Measurements from ENCODE around the gene TOP1.

The TOP1 gene

DNA sequence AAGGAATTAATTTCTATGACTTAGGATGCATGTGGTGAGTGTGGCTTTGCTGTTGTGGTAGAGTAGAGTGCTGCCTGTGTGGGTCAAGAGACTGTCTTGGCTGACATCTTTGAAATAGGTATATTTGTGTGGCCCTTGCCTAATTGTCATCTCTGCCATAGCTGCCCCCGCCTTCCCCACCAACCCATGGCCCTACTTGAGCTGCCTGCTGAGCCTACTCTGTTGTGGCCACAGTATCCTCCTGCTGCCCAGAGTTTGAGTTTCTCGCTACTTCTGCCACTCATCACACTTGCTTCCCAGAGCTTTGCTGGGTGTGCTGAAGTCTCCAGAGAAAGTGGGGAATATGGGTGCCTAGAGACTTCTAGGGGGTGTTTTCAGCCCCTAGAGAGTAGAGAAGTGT lies 116.7 kb downstream of the TOP1 start:
- DNase-seq (ENCODE audit: low read depth in 2 of 2): no peak

DNA sequence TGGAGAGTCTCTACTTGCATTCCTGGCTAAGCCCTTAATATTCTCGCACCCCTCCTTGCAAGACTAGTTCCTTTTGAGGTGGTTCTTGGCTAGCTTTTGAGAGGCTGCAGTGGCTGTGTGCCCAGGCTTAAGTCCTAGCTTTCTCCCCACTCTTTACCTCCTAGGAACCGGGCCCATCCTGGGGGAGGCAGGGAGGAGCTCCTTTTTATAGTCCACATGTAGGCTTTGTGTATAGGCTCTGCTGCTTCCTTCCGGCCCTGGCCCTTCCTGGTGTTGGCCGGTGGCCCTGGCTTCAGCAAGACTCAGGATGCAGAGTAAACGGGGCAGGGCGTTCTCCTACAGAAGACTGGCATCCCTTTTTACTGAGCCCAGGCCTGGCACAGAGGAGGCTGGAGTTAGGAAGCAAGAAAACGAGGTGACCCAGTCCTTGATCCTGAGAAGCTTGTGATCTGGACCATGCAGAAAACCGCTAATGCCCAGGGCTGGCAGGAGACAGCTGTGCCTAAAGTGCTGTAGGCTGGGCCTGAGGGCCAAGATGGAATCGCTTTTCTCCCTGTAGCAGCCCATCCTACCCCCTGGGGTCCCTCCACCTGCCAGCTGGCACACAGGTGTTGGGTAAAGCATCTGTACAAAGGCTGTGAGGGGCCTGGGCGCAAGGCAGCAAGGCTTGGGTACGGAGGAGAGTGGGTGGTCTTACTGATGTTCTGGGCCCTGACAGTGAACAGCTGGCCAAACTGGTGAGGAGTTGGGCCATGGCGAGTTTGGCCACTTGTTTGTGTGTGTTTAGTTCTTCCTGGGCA lies 117.4 kb downstream of the TOP1 start:
- DNase-seq (ENCODE audit: low read depth in 2 of 2): no peak

DNA sequence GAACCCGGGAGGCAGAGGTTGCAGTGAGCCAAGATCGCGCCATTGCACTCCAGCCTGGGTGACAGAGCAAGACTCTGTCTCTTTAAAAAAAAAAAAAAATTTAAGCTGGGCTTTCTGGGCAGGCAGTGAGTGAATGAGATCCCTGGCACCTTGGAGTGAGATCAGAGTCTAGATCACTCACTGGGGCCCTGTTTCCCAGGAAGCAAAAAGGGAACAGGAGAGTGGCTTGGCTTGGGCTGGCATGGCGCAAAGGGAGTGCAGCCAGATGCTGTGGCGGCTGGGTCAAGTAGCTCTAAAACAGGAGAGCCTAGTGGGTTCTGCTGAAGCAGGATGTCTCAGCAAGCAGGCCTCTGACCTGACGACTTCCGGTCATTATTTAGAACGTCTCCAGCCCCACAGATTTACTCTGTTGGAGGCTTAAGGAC lies 119.2 kb downstream of the TOP1 start:
- no peak for DNase-seq (ENCODE audit: low read depth in 2 of 2)

DNA sequence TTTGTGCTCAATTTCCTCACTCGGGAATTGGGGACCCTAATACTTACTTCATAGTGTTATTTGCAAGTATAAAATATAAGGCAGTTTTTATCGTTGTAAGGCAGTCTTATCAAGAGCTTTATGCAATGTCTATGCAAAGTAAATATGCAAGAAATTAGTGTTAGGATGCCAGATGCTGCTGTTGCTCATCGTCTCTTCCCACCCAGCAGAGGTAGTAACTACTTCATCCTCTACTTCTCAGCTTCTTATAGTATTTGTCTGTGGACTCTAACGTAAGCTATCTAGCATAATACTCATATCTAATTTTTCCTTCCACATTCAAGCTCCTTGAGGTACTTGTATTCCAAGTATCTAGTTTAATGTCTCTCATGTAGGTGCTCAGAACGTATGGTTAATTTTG lies 120.3 kb downstream of the TOP1 start:
- DNase-seq (ENCODE audit: low read depth in 2 of 2): no peak

GRCh38 chr20:41150664-41151063 lies 122.0 kb downstream of the TOP1 start:
- no peak for DNase-seq (ENCODE audit: low read depth in 2 of 2)

DNA sequence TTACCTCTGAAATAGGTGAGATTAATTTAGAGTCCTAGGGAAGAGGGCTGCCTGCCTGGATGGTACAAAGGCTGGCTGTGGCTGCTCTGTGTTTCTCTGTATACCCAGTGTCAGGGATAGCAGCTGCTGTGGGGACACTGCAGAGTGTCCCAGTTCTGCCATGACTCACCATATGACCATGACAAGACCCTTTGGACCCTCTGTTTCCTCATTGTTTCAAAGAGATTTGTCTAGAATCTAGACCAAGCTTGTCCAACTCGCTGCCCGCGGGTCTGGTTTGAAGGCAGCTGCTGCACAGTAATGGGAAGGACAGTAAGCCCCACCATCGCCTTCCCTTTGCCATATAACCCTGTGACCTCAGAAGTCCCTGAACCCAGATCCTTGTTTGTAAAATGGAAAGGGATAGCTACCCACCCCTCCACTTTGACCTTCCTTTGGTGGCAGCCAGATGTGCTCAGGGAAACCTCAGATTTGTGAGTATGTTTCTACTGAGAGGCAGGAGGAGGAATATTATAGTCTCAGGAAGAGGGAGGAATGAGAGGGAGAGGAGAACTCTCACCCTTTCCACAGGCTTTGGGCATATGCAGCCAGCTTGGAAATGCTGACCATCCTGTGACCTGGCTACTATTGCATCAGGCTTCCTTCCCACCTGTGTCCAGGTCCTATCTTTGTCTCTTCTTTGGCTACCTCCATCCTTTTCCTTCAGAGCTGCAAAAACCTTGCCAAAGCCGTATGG lies 122.7 kb downstream of the TOP1 start:
- no peak for DNase-seq (ENCODE audit: low read depth in 2 of 2)

DNA sequence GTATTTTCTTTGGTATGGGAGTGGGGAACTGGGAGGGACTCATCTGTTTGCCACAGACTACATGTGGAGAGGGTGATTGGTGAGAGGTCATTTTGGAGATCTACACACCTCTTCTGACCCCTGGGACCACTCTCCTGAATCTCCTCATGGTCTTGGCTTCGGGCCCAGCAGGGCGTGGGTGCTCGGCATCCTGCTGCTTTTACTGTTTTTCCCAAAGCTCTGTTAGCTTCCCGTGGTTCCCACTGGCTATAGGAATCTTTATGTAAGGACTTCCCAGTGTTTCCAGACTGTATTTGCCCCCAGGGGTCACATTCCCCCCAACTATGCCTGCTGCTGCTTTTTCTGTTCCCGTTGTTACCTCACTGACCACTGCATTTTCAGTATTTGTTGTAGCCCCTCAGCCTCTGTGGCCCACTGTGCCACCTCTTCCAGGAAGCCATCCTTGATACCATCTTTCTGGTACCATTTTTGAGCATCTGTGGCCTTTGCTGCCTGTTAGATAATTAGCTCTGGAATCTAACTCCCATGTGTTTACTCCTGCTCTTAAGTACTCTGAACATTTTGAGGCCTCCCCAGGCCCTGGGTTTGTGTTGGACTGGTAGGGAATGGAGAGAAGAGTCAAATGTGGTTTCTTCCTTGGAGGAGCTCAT lies 123.6 kb downstream of the TOP1 start:
- DNase-seq (ENCODE audit: low read depth in 2 of 2): no peak

- DNase-seq (ENCODE audit: low read depth in 2 of 2): no peak
These were observed 126.0 kb downstream of the TOP1 start for GRCh38 chr20:41154436-41155176.

DNA sequence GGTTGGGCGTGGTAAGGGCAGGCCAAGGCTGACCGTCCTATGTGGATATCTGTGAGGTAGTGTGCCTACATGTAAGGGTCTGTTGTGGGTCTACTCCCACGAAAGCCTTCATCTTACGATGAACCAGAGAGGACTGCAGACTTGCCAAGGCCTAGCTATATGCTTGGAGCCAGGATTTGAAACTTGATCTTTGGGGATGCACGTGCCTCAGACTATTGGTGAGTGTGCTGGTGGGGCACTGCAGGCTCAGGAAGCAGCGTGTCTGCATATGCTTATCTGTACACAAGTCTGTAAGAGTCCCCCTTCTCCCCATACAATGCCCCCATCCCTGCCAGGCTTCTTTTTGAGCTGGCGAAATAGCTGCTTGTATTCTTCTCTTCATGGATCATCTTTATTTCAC lies 126.6 kb downstream of the TOP1 start:
- DNase-seq (ENCODE audit: low read depth in 2 of 2): no peak

DNA sequence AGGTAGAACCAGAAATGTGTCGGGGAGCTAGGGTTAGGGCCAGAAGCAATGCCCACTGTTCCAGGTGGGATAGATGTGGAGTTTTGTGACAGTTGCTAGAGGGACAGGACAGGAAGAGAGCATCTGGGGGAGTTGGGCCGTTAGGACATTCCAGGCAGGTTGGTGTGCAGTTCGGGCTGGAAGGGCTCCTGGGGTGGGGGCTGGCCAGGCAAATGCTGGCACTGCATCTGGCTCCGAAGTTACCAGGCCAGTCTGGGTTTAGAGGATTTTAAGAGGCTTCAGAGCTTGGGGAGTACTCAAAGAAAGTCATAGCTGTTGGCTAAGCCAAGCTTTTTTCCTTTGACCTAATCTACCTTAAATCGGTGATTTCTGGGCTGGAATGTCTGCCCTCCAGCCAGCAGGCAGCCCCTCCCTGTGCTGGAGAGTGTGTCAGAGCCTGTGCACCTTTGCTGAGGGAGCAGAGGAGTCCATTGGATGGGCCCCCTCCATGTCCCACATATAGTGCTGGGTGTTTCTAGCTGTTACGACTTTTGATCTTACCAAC lies 129.5 kb downstream of the TOP1 start:
- DNase-seq (ENCODE audit: low read depth in 2 of 2): no peak

DNA sequence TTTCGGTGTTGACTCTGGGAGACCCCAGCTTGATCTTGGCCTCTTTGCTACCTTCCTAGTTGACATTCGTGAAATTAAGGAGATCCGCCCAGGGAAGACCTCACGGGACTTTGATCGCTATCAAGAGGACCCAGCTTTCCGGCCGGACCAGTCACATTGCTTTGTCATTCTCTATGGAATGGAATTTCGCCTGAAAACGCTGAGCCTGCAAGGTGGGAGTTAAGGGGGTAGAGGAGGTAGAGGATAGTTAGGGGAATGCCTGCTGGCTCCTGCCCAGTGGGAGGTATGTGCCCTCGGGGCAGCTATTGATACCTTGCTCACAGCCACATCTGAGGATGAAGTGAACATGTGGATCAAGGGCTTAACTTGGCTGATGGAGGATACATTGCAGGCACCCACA lies 130.9 kb downstream of the TOP1 start:
- DNase-seq (ENCODE audit: low read depth in 2 of 2): no peak

GRCh38 chr20:41160686-41161085 lies 132.1 kb downstream of the TOP1 start:
- DNase-seq (ENCODE audit: low read depth in 2 of 2): no peak

DNA sequence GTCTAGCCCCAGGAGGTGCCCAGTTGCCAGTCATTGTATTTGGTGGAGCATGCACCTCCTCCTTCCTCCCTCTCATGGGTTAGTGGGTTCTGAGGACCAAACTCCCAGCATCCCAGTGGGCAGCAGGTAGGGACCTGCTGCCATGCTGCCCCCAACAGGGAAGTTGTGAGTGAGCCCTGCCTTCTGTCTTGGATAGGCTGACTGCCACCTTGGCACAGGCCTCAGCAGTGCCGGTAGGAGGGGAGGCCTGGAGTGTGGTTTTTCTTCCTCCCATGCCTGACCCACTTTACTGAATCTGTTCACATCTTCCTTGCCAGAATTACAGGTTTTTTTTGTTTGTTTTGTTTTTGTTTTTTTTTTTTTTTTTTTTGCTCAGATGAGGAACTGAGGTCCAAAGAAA lies 133.3 kb downstream of the TOP1 start:
- DNase-seq (ENCODE audit: low read depth in 2 of 2): no peak

DNA sequence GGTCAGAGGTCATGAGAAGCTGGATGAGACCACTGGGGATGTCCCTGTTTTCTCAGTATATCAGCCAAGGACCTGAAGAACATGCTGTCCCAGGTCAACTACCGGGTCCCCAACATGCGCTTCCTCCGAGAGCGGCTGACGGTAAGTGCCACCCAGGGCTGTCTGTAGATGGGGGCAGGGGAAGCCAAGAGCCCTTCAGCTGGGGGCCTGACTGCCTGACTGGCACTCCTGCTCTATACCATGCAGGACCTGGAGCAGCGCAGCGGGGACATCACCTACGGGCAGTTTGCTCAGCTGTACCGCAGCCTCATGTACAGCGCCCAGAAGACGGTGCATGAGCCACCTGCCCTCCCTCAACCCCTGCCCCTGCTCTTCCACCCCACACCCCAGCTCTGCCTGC lies 133.8 kb downstream of the TOP1 start:
- no peak for DNase-seq (ENCODE audit: low read depth in 2 of 2)

- no peak for DNase-seq (ENCODE audit: low read depth in 2 of 2)
These were observed 135.2 kb downstream of the TOP1 start for GRCh38 chr20:41163821-41164220.

GRCh38 chr20:41165001-41165882 lies 136.6 kb downstream of the TOP1 start:
- DNase-seq (ENCODE audit: low read depth in 2 of 2): no peak

DNA sequence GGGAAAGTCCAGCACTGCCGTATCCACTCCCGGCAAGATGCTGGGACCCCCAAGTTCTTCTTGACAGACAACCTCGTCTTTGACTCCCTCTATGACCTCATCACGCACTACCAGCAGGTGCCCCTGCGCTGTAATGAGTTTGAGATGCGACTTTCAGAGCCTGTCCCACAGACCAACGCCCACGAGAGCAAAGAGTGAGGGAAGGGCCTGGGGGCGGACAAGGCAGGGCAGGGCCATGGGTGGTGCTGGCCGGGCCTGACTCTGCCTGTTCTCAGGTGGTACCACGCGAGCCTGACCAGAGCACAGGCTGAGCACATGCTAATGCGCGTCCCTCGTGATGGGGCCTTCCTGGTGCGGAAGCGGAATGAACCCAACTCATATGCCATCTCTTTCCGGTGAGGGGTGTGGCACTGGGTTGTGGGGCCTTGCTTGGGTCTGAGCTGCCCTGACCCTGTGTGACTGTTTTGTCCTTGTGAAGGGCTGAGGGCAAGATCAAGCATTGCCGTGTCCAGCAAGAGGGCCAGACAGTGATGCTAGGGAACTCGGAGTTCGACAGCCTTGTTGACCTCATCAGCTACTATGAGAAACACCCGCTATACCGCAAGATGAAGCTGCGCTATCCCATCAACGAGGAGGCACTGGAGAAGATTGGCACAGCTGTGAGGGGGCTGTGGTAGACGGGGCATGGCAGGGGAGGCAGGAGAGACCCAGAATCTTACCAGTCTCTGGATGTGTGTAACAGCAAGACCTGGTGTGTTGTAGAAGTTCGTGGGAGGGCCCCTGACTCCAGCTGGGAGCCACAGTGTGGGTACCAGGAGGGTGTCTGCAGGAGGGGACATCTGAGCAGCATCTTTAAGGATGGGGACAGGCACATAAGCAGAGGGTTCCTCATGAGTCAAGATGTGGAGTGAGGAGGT lies 137.8 kb downstream of the TOP1 start:
- DNase-seq (ENCODE audit: low read depth in 2 of 2): no peak

GRCh38 chr20:41167118-41167470 lies 138.5 kb downstream of the TOP1 start:
- no peak for DNase-seq (ENCODE audit: low read depth in 2 of 2)

DNA sequence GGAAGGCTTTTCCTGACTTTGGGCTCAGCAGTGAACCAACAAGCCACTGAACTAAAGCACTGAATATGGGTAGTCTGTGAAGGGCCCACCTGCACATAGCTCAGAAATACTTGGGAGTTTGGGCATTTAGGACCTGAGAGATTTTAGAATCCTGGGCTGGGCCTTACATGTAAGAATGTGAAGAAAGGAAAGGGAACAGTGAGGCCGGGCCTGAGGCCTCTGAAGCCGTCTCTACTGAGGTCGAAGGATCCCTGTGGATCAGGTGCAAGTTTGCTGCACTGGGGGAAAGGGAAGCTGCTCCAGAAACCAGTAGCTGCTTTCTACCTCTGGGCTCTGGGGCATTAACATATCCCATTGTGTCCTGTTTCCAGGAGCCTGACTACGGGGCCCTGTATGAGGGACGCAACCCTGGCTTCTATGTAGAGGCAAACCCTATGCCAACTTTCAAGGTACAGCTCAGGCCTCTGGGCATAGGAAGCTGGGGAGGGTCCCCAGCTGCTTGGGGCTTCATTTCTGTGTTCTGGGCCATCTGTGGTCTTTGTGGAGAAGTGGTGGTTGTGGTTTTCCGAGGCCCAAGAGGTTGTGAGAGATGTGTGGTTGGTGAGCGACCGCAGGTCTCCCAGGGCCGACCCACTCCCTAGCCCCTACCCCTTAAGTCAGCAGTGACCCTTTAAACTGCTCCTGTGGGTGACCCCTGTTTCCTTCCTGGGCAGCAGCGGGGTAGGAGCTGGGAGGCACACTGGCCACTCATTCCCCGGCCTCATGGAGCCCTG lies 139.0 kb downstream of the TOP1 start:
- DNase-seq (ENCODE audit: low read depth in 2 of 2): no peak

Data from stimulated activated CD4-positive, alpha-beta T cell treated with anti-CD3 and anti-CD28 coated beads, Interleukin-4, amount 100 ng/mL, for 48 hours (primary cell).